GM12873 (cell line): ENCODE measurements around the gene F9.

Source experiments
- CTCF ChIP-seq: IDR thresholded peaks from 2 replicates; pipeline ENCODE4 v1.5.1; 2012; ENCODE audit warnings: low read depth, mild to moderate bottlenecking, moderate library complexity, low read length, control low read depth; ENCODE audit not compliant: insufficient read depth; ENCODE audit errors: missing control alignments

F9 gene

GRCh38 chrX:139532834-139533233, 2.3 kb downstream of the F9 start:
- no peak for TF ChIP-seq CTCF

GRCh38 chrX:139533444-139533843, 2.9 kb downstream of the F9 start:
- no peak for TF ChIP-seq CTCF

GRCh38 chrX:139538907-139539790, 8.6 kb downstream of the F9 start:
- TF ChIP-seq CTCF = no peak

- no peak for TF ChIP-seq CTCF
Measured at GRCh38 chrX:139542652-139543051, 12.1 kb downstream of the F9 start.

GRCh38 chrX:139543920-139544319, 13.4 kb downstream of the F9 start:
- TF ChIP-seq CTCF = no peak

GRCh38 chrX:139544591-139544990, 14.1 kb downstream of the F9 start:
- TF ChIP-seq CTCF = no peak

GRCh38 chrX:139554376-139554775, 23.8 kb downstream of the F9 start:
- TF ChIP-seq CTCF = no peak
